Activated CD4-positive, alpha-beta T cell treated with anti-CD3 and anti-CD28 coated beads, Interleukin-2, amount 10 ng/mL, durations not matched to agents 7 days and 5 days (primary cell): ENCODE measurements around the gene THSD4. TPM values are rescaled to one million over a fixed set of nuclear protein-coding genes. Genes with fewer than 3 reads are reported as not detected.
A peak's percentile ranks its signal among the peaks of the same experiment; 100 is the strongest.

Experiments
- CTCF ChIA-PET: fragments of 350-600 bp; sonication (Branson Sonifier 250); formaldehyde crosslinking; loops from one replicate; lab custom pipeline; 2021; ENCODE audit warnings: antibody characterized with exemption; lab: Charles Lee
- POLR2A ChIA-PET: fragments of 350-600 bp; sonication (Branson Sonifier 250); formaldehyde crosslinking; loops from one replicate; lab custom pipeline; 2021; ENCODE audit warnings: antibody characterized with exemption; lab: Charles Lee
- DNase-seq: peaks from one replicate; pipeline ENCODE4 v3.0.0-alpha.2; 2020
- H3K27ac Mint-ChIP-seq: one replicate; pipeline ENCODE4 v1.8.0; 2021; ENCODE audit warnings: mild to moderate bottlenecking, moderate library complexity, mixed read lengths
- H3K27me3 Mint-ChIP-seq: one replicate; pipeline ENCODE4 v1.8.0; 2021; ENCODE audit warnings: mixed read lengths
- H3K36me3 Mint-ChIP-seq: one replicate; pipeline ENCODE4 v1.8.0; 2021; ENCODE audit warnings: low read depth, mixed read lengths
- H3K4me1 Mint-ChIP-seq: one replicate; pipeline ENCODE4 v1.8.0; 2021; ENCODE audit warnings: mixed read lengths
- H3K4me3 Mint-ChIP-seq: one replicate; pipeline ENCODE4 v1.8.0; 2021; ENCODE audit warnings: mild to moderate bottlenecking, moderate library complexity, mixed read lengths
- H3K9me3 Mint-ChIP-seq: one replicate; pipeline ENCODE4 v1.8.0; 2021; ENCODE audit warnings: mixed read lengths
- total RNA-seq, 2 experiments: library from RNA; stranded (reverse); gene quantifications; one replicate each; pipeline ENCODE4 v1.2.3, GENCODE V29; 2021

The THSD4 gene
- total RNA-seq, 2 experiments from 2014 or later: not detected

DNA sequence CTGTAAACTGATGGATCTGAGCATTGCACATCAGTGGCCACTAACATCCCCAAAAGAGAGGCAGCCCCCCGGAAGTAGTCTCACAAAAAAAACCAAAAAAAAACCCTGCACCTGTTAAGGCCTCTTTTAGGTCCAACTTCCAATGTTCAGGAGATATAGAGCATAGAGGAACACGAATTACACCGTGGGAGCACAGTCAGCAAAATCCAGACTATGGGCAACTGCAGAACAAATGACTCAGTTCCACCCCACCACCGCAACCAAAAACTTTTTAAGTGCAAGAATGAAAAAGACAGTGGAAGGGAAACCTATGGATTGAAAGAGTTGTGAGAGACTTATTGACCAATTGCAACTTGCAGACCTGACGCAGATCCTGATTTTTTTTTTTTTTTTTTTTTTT, 652.9 kb downstream of the THSD4 start:
- Mint-ChIP-seq H3K36me3 (no peaks in the 10 kb centered on the region), H3K27me3 (no peaks in the 10 kb centered on the region), H3K4me3 (no peak overlapping the region), H3K27ac (no peak overlapping the region), H3K4me1 (no peaks in the 10 kb centered on the region), H3K9me3 (no peaks in the 10 kb centered on the region)
- DNase-seq: no peak
- CTCF ChIA-PET: no interaction called here
- POLR2A ChIA-PET: no interaction called here

DNA sequence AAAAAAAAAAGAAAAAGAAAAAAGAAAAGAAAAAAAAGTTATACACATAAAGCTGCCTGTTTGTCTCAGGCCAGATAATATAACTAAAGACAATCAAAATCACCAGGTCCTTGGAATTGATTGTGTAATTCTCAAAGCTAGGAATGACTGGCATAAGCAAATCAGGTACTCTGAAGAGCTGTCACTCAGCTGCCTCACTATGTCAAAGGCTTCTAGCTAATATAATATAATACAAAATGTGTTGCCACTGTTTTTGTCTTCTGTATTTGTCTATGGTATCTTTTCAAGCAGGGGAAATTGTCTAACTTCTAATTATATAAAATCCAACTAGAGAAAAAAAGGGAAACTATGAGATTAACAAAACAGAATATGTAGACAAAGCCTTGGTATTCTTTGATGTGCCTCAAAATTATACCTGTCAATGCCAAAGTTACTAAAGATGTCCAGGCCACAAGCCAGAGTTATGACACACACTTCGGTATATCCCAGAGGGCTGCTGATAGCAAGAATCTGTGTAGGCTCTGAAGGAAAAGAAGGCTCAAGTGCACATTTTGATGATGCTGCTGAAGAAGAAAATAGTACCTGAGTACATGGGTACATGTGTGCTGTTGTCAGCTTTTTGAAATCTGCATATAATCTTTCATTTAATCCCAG, 658.1 kb downstream of the THSD4 start:
- no peaks in the 10 kb centered on the region for H3K27me3 Mint-ChIP-seq
- no peak overlapping the region for H3K27ac Mint-ChIP-seq
- H3K4me1 Mint-ChIP-seq: no peaks in the 10 kb centered on the region
- ChIA-PET POLR2A (no interaction called here), CTCF (interaction anchor here (1.3 to 1.5 kb wide), 2 partner anchors 21 to 22 kb away, joined by 3 to 5 read pairs; no protein-coding TSS in a partner anchor)
- H3K36me3 Mint-ChIP-seq: no peaks in the 10 kb centered on the region
- H3K4me3 Mint-ChIP-seq: no peak overlapping the region
- H3K9me3 Mint-ChIP-seq: no peaks in the 10 kb centered on the region
- DNase-seq: no peak

DNA sequence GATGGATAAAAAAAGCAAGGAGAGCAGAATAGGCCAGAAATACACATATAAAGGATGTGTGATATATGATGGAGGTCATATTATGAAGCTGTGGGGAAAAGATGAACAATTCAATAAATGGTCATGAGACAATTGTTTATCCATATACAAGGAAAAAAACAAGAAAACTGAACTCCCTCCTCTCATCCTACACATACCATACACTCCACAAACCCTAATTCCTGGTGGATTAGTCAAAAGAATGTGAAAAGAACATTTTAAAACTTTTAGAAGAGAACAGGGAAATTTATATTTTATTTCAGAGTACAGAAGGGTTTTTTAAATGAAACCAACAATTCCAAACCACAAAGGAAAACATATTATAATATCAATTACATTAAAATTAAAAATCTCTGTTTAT, 660.6 kb downstream of the THSD4 start:
- H3K36me3 Mint-ChIP-seq: no peaks in the 10 kb centered on the region

DNA sequence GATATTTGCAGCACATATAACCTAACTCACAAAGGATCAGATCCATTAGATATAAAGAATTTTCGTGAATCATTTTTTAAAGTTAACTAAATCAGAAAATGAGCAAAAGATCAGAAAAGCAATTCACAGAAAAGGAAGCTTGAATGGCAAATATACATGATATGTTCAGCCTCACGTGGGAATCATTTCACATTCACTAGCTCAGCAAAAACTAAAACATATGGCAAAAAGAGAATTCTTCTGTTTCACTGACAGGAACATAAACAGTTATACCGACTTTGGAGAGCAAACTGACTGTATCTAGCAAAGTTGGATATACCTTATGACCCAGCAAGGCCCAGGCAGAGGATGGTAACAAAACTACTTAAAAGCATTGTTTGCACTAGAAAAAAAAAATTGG, 661.0 kb downstream of the THSD4 start:
- H3K27me3 Mint-ChIP-seq: no peaks in the 10 kb centered on the region
- POLR2A ChIA-PET: no interaction called here
- H3K9me3 Mint-ChIP-seq: no peaks in the 10 kb centered on the region
- H3K27ac Mint-ChIP-seq: no peak overlapping the region
- DNase-seq: no peak
- no peaks in the 10 kb centered on the region for H3K36me3 Mint-ChIP-seq
- H3K4me1 Mint-ChIP-seq: peaks cover 14% of the 10 kb centered on the region
- no peak overlapping the region for H3K4me3 Mint-ChIP-seq
- CTCF ChIA-PET: no interaction called here

More for the DNA sequence above, 660.6 kb downstream of the THSD4 start:
- Mint-ChIP-seq H3K9me3 (no peaks in the 10 kb centered on the region), H3K27ac (no peak overlapping the region), H3K4me1 (peaks cover 10% of the 10 kb centered on the region), H3K27me3 (no peaks in the 10 kb centered on the region), H3K4me3 (no peak overlapping the region)
- ChIA-PET POLR2A (no interaction called here), CTCF (no interaction called here)
- DNase-seq: no peak

DNA sequence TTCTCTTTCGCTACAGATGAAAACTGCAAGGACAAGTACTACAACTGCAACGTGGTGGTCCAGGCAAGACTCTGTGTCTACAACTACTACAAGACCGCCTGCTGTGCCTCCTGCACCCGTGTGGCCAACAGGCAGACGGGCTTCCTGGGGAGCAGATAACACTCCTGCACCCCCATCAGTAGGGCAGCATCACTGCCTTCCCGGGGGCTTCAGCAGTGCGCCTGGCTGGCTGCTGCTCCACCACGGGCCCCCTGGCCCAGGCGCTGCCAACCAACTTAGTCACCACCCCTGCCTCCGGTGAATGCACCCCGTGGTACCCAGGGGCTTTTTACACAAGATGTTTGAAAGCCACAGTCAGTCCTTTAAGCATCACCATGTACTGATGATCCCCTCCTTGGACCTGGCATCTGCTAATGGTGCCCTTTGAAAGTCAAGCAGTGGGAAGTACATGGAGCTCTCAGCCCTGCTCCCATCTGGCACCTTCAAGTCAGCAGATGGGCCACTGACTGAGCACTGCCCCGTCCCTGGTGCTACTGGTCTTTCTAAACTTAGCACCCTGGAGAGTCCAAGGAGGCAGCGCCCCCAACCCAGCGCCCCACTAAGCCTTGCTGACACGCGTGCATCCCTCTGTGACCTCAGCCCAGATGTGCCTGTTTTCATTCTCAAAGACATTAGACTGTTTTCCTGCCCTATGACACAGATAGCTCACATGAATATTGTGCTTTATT, 662.1 kb downstream of the THSD4 start:
- ChIA-PET POLR2A (no interaction called here), CTCF (interaction anchor here (1.0 kb wide), 1 partner anchor 25 kb away, joined by 3 read pairs; no protein-coding TSS in a partner anchor)
- Mint-ChIP-seq H3K27me3 (no peaks in the 10 kb centered on the region), H3K36me3 (no peaks in the 10 kb centered on the region), H3K4me1 (peaks cover 17% of the 10 kb centered on the region), H3K4me3 (no peak overlapping the region), H3K27ac (no peak overlapping the region), H3K9me3 (no peaks in the 10 kb centered on the region)
- no peak for DNase-seq

DNA sequence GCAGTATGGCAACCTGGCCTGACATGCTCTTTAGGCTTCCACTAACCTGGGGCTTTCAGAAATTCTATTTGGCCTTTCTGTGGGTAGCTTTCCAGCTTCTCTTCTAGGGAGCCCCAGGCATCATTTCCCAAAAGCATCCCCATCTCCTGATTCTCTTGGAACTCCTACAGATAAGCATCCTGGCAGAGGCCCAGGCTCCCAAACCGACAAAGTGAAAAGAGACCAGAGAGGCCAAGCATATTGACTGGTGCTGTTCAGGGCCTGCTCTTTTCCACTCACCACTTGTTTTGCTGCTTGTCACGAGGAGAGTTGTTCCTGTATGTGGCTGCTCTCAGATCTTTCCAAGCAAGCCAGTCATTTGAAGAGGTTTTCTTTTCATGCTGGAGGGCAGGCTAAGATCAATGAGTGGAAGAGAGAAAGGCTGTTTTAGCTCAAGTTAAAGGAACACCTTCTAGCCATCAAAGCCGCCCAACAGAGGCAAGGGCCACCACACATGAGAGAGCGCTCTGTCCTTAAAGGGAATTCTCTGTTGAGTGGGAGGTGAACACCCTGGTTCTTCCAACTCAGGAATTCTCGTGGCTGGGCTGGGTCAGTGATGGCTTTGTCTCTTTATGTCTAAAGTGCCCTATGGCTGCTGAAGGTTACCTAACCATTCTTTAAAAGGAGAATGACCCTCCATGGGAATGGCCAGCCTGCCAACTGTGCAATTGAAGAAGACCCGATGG, 664.0 kb downstream of the THSD4 start:
- no peak overlapping the region for H3K4me3 Mint-ChIP-seq
- POLR2A ChIA-PET: interaction anchor here (0.5 kb wide), 1 partner anchor 27 kb away, joined by 3 read pairs; no protein-coding TSS in a partner anchor
- no peak overlapping the region for H3K27ac Mint-ChIP-seq
- H3K36me3 Mint-ChIP-seq: no peaks in the 10 kb centered on the region
- peaks cover 17% of the 10 kb centered on the region for H3K4me1 Mint-ChIP-seq
- no peaks in the 10 kb centered on the region for H3K9me3 Mint-ChIP-seq
- CTCF ChIA-PET: interaction anchor here (1.0 to 2.2 kb wide), 2 partner anchors 8 to 35 kb away, joined by 3 to 9 read pairs; no protein-coding TSS in a partner anchor
- DNase-seq: no peak
- peaks cover 3% of the 10 kb centered on the region for H3K27me3 Mint-ChIP-seq

DNA sequence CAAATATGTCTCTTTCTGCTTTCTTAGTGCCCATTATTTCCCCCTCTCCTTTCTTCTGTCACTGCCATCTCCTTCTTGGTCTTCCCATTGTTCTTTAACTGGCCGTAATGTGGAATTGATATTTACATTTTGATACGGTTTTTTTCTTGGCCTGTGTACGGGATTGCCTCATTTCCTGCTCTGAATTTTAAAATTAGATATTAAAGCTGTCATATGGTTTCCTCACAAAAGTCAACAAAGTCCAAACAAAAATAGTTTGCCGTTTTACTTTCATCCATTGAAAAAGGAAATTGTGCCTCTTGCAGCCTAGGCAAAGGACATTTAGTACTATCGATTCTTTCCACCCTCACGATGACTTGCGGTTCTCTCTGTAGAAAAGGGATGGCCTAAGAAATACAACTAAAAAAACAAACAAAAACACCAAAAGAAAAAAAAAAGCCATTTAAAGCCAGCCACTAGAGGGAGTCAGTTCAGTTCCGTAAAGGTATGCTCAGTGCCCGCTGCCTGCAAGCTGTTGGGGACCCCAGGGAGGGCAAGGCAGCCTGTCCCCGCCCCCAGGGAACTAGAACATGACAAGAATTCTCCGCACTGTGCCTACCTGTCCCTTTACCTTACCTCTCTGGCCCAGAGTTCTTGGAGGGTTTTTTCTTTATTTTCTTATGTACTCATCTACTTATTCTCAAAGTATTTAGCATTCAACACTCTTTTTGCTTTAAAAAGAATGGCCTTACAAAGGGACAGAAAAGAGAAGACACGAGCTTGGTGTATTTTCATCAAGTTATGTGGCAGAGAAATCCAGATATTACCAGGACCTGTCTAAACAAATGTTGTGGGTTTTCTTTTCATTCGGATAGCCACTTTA, 665.1 kb downstream of the THSD4 start:
- POLR2A ChIA-PET: no interaction called here
- Mint-ChIP-seq H3K4me3 (no peak overlapping the region), H3K36me3 (no peaks in the 10 kb centered on the region), H3K9me3 (no peaks in the 10 kb centered on the region), H3K27ac (no peak overlapping the region), H3K4me1 (peaks cover 17% of the 10 kb centered on the region), H3K27me3 (peaks cover 6% of the 10 kb centered on the region)
- CTCF ChIA-PET: interaction anchor here (0.6 to 2.3 kb wide), 10 partner anchors 8 to 877 kb away, joined by 3 to 9 read pairs (median 3); no protein-coding TSS in a partner anchor
- peak; percentile 46 for DNase-seq

DNA sequence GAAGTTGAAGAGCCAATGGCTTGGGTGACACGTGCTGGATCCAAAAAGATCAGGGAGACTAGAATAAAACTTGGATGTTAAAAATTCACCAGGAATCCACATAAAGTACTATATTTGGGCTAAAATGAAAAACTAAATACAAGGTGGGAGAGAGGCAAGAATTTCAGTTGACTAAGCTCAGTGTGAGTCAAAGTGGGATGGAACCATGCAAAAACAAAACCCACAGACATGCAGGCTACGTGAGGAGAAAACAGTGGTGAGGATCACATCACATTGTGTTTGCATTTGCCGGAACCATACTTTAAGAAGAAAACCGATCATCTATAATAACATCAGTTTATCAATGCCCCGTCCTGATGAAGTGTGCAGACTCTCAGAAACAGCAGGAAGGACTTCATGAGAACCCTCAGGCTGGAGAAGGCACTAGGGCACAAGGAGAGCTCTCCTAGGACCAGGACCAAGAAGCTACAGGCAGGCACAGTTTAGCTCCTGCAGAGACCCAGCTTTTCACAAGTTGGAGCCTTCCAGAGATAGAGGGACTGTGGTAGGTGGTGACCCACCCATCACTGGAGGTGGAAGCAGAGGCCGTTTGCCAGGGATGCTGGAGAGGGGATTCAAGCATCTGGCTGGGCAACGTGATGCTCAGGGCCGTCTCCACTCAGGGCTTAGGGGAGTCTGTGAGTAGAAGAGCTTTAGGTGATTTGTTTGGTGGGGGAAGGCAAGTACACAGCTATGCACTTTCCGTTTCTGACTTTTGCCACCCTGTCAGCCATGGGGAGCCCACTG, 666.1 kb downstream of the THSD4 start:
- POLR2A ChIA-PET: no interaction called here
- Mint-ChIP-seq H3K27ac (no peak overlapping the region), H3K36me3 (no peaks in the 10 kb centered on the region), H3K4me1 (peaks cover 17% of the 10 kb centered on the region), H3K9me3 (no peaks in the 10 kb centered on the region), H3K4me3 (no peak overlapping the region), H3K27me3 (peaks cover 6% of the 10 kb centered on the region)
- CTCF ChIA-PET: interaction anchor here (0.5 to 2.3 kb wide), 8 partner anchors 10 to 1798 kb away, joined by 3 to 9 read pairs (median 4); no protein-coding TSS in a partner anchor
- no peak for DNase-seq

- Mint-ChIP-seq H3K4me1 (peaks cover 17% of the 10 kb centered on the region), H3K4me3 (no peak overlapping the region), H3K27ac (no peak overlapping the region), H3K27me3 (peaks cover 6% of the 10 kb centered on the region), H3K36me3 (no peaks in the 10 kb centered on the region), H3K9me3 (no peaks in the 10 kb centered on the region)
- ChIA-PET POLR2A (no interaction called here), CTCF (interaction anchor here (0.5 to 2.3 kb wide), 3 partner anchors 10 to 1797 kb away, joined by 3 to 9 read pairs (median 4); no protein-coding TSS in a partner anchor)
- DNase-seq: no peak
Measured at GRCh38 chr15:71781965-71782265, 666.6 kb downstream of the THSD4 start.

DNA sequence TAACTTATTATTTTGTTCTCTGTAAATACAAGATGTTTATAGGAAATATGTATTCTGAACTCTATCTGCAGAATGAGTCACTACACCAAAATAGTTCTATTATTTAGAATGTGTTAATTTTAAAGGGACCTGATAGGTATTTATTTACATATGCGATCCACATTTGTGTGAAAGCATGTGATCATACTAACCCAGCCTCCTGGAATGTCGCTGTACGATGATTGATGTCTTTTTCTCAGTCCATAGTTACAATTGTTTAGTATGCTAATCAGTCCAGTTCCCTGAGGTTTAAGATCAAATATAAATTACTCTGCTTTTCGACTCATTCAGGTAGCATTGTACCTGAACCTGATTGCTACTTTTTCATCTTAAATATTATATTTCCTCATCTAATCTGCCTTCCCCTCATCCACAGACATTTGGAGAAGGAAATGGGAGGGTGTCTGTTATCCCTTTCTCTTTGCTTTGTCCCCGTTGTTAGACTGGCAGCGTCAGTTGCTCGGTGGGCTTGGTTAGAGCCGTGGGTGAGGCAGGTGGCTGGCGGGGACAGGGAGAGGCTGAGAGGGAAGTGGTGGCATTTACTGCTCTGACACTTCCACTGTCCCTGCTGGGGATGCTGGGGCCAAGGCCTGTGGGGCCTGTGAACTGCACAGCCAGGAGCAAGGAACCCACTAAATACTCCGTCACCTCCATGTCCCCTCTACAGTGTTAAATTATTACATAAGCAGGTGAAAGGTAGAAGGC, 667.3 kb downstream of the THSD4 start:
- Mint-ChIP-seq H3K36me3 (no peaks in the 10 kb centered on the region), H3K9me3 (no peaks in the 10 kb centered on the region), H3K27ac (no peak overlapping the region), H3K4me3 (no peak overlapping the region), H3K4me1 (peaks cover 17% of the 10 kb centered on the region), H3K27me3 (peaks cover 9% of the 10 kb centered on the region)
- DNase-seq: no peak
- ChIA-PET POLR2A (no interaction called here), CTCF (interaction anchor here (1.2 kb wide), 1 partner anchor 25 kb away, joined by 3 read pairs; no protein-coding TSS in a partner anchor)

- no peak for DNase-seq
- Mint-ChIP-seq H3K4me1 (peaks cover 17% of the 10 kb centered on the region), H3K4me3 (no peak overlapping the region), H3K36me3 (no peaks in the 10 kb centered on the region), H3K27me3 (peaks cover 9% of the 10 kb centered on the region), H3K27ac (no peak overlapping the region), H3K9me3 (no peaks in the 10 kb centered on the region)
- ChIA-PET POLR2A (no interaction called here), CTCF (no interaction called here)
Measured at GRCh38 chr15:71784719-71785118, 669.4 kb downstream of the THSD4 start.
